ENCODE data around the gene TBX20. TPM values are rescaled to one million over a fixed set of nuclear protein-coding genes. Genes with fewer than 3 reads are reported as not detected.
A peak's percentile ranks its signal among the peaks of the same experiment; 100 is the strongest.

The TBX20 gene
- total and polyA plus RNA-seq, 7 donors = not detected

DNA sequence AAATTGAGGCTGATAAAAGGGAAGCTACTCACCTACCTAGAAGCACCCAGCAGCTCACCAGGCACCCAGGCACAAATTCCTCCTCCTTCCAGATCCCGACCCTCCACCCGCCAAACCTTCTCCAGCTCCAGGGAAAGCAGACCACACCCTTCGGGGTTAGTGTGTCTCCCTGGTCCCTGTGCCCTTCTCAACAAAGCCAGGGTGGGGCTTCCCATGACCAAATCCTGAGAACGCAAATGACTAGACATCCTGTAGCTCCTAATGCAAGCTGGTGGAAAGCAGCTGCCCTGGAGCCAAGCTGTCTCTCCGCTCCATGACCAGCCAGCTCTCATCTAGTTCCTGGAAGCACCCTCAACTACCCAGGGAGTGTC, 4.4 kb downstream of the TBX20 start:
- Histone ChIP-seq H3K4me1 (no peaks in the 10 kb centered on the region), H3K27me3 (ENCODE audit: insufficient read depth in 3 of 3, low read length in 2 of 3) (peaks cover 13 to 97% (median 30%) of the 10 kb centered on the region in 3 donors), H3K27ac (no peak overlapping the region), H3K36me3 (ENCODE audit: insufficient read depth in 1 of 2, low read depth in 1 of 2) (no peaks in the 10 kb centered on the region), H3K4me3 (no peak overlapping the region), H3K9me3 (no peaks in the 10 kb centered on the region)
- TF ChIP-seq, protein P1, sequence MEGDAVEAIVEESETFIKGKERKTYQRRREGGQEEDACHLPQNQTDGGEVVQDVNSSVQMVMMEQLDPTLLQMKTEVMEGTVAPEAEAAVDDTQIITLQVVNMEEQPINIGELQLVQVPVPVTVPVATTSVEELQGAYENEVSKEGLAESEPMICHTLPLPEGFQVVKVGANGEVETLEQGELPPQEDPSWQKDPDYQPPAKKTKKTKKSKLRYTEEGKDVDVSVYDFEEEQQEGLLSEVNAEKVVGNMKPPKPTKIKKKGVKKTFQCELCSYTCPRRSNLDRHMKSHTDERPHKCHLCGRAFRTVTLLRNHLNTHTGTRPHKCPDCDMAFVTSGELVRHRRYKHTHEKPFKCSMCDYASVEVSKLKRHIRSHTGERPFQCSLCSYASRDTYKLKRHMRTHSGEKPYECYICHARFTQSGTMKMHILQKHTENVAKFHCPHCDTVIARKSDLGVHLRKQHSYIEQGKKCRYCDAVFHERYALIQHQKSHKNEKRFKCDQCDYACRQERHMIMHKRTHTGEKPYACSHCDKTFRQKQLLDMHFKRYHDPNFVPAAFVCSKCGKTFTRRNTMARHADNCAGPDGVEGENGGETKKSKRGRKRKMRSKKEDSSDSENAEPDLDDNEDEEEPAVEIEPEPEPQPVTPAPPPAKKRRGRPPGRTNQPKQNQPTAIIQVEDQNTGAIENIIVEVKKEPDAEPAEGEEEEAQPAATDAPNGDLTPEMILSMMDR (IDR thresholded peaks at IDR 0.05) = no peak
- intact Hi-C loops (cut with DNase I) = no loop called here
- WGBS, 3 donors = 3 to 8% (median 7%) methylated on average over 5 of the region's 5 CpGs
- ATAC-seq (no peak), DNase-seq (no peak)

- Histone ChIP-seq H3K27ac (no peak overlapping the region), H3K36me3 (ENCODE audit: insufficient read depth in 1 of 2, low read depth in 1 of 2) (no peaks in the 10 kb centered on the region), H3K4me3 (no peak overlapping the region), H3K9me3 (no peaks in the 10 kb centered on the region), H3K27me3 (ENCODE audit: insufficient read depth in 3 of 3, low read length in 2 of 3) (peaks cover 16 to 95% (median 23%) of the 10 kb centered on the region in 3 donors), H3K4me1 (no peaks in the 10 kb centered on the region)
- DNase-seq (no peak), ATAC-seq (no peak)
- 5% methylated on average over 21 of the region's 21 CpGs for WGBS, 3 donors
- TF ChIP-seq, protein P1 (IDR thresholded peaks at IDR 0.05) = no peak
- intact Hi-C loops (cut with DNase I) = no loop called here
Observed at GRCh38 chr7:35248576-35249536, 5.0 kb downstream of the TBX20 start.

- H3K36me3 ChIP-seq (ENCODE audit: insufficient read depth in 1 of 2, low read depth in 1 of 2) = no peaks in the 10 kb centered on the region
- H3K9me3 ChIP-seq = no peaks in the 10 kb centered on the region
- DNase-seq = no peak
- no peak for ATAC-seq
- no peak overlapping the region for H3K4me3 ChIP-seq
- TF ChIP-seq, protein P1 (IDR thresholded peaks at IDR 0.05) = no peak
- no peaks in the 10 kb centered on the region for H3K4me1 ChIP-seq
- no peak overlapping the region for H3K27ac ChIP-seq
- H3K27me3 ChIP-seq (ENCODE audit: insufficient read depth in 3 of 3, low read length in 2 of 3) = peaks cover 18 to 77% (median 19%) of the 10 kb centered on the region in 3 donors
- intact Hi-C loops (cut with DNase I) = no loop called here
Observed at GRCh38 chr7:35246819-35247218, 7.1 kb downstream of the TBX20 start.

DNA sequence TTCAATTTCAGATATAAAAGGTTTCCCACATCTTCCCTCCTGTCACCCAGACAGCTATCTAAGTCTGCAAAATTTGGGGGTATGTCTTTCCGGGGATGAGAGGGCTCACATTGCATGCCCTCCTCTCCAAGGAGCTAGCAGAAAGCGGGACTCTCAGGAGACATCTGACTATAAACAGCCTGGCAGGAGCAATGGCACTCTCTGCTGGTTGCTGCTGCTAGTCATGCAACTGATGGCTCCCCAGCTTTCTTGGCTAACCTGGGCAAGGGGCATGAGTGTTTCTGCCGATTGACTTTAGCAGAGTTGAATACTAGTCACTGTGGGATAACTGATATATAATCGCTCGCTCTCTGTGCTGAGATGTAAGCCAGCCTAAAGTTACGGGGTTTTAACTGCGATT, 12.0 kb downstream of the TBX20 start:
- no peak for ATAC-seq
- H3K27ac ChIP-seq = no peak overlapping the region
- no peaks in the 10 kb centered on the region for H3K9me3 ChIP-seq
- intact Hi-C loops (cut with DNase I) = no loop called here
- H3K27me3 ChIP-seq (ENCODE audit: insufficient read depth in 3 of 3, low read length in 2 of 3) = peaks cover 3 to 28% (median 12%) of the 10 kb centered on the region in 3 donors
- no peaks in the 10 kb centered on the region for H3K4me1 ChIP-seq
- DNase-seq = no peak
- no peak overlapping the region for H3K4me3 ChIP-seq
- TF ChIP-seq, protein P1 (IDR thresholded peaks at IDR 0.05) = peak; percentile 13
- H3K36me3 ChIP-seq (ENCODE audit: insufficient read depth in 1 of 2, low read depth in 1 of 2) = no peaks in the 10 kb centered on the region
- 61 to 76% (median 73%) methylated on average over 7 of the region's 7 CpGs for WGBS, 3 donors

Data from psoas muscle (tissue), 8 donors.